ENCODE results near the gene RCAN2. TPM values are rescaled to one million over a fixed set of nuclear protein-coding genes. Genes with fewer than 3 reads are reported as not detected.

RCAN2 gene
- total and polyA plus RNA-seq, 9 of the 15 experiments (the other 6 are each of a cell fraction or from before 2014, with no cell fraction given): 0.04 TPM; not detected in 8

GRCh38 chr6:46190889-46191288 lies 300.4 kb downstream of the RCAN2 start:
- Histone ChIP-seq H3K27me3 (ENCODE audit: control insufficient read depth in 2 of 2, insufficient read depth in 2 of 2, low read length in 2 of 2) (no peaks in the 10 kb centered on the region; a peak in 1 of 5 replicates), H3K79me2 (ENCODE audit: control insufficient read depth, insufficient read depth, low read length) (no peaks in the 10 kb centered on the region), H3K4me2 (ENCODE audit: insufficient read depth, low read length) (no peak overlapping the region), H3K27ac (ENCODE audit: extremely low read depth, low read depth, low read length) (no peak overlapping the region), H2AFZ (ENCODE audit: low read depth, low read length) (no peak overlapping the region), H3K4me1 (replicated peaks in 1 of 2; ENCODE audit: control insufficient read depth in 2 of 2, insufficient read depth in 2 of 2, low read length in 2 of 2) (no peaks in the 10 kb centered on the region), H3K9ac (ENCODE audit: insufficient read depth in 1 of 2, low read depth in 2 of 2, low read length in 2 of 2) (no peak overlapping the region), H3K9me1 (ENCODE audit: control insufficient read depth, insufficient read depth, low read length) (no peaks in the 10 kb centered on the region), H3K4me3 (no peak overlapping the region), H3K36me3 (ENCODE audit: control insufficient read depth, insufficient read depth, low read length) (no peaks in the 10 kb centered on the region), H3K9me3 (replicated peaks; ENCODE audit: control insufficient read depth, insufficient read depth, low read depth, low read length) (no peaks in the 10 kb centered on the region), H4K20me1 (replicated peaks; ENCODE audit: control insufficient read depth, insufficient read depth, low read length) (no peaks in the 10 kb centered on the region)
- intact Hi-C loops (cut with micrococcal nuclease): no loop called here
- no peak for TF ChIP-seq UBTF (IDR thresholded peaks at IDR 0.05; ENCODE audit: borderline replicate concordance in 1 of 2, low read depth in 2 of 2, low read length in 2 of 2)
- no peak for TF ChIP-seq ZSCAN29 (IDR thresholded peaks at IDR 0.05)
- TF ChIP-seq ZNF586 (CRISPR knock-in tag; conservative IDR thresholded peaks at IDR 0.05): no peak
- no peak for TF ChIP-seq ZNF766 (CRISPR knock-in tag; conservative IDR thresholded peaks at IDR 0.05)
- no peak for TF ChIP-seq ZNF655 (CRISPR knock-in tag; IDR thresholded peaks at IDR 0.05)
- no peak for TF ChIP-seq NR4A1 (CRISPR knock-in tag; IDR thresholded peaks at IDR 0.05)
- no peak for TF ChIP-seq NR4A1 (tag; IDR thresholded peaks at IDR 0.05)
- no peak for TF ChIP-seq ZNF175 (CRISPR knock-in tag; IDR thresholded peaks at IDR 0.05; ENCODE audit: low read depth)
- no peak for TF ChIP-seq SMAD3 (CRISPR knock-in tag; conservative IDR thresholded peaks at IDR 0.05)
- no peak for TF ChIP-seq POLR2G (IDR thresholded peaks at IDR 0.05; ENCODE audit: low read depth, low read length)
- in situ Hi-C loops (cut with MboI): no loop called here
- CTCF ChIA-PET (ENCODE audit: low intra/inter-chr PET ratio): no interaction called here
- WGBS (ENCODE audit: insufficient coverage, low coverage, missing lambda C conversion rate): 2% methylated on average over 4 of the region's 4 CpGs
- no peak for DNase-seq (ENCODE audit: extremely low read depth in 1 of 4, low spot score in 3 of 4)
- no peak for FAIRE-seq
- no TSS peak for BruUV-seq (replicated peaks)
- POLR2A ChIA-PET: no interaction called here
- no peak for ATAC-seq

All from K562 (cell line).